Ectodermal cell (in vitro differentiated cells): ENCODE measurements around the gene PYHIN1.

Experiments
- H3K27ac ChIP-seq: 2 replicates; pipeline ENCODE4 v1.7.0; 2013; ENCODE audit warnings: mild to moderate bottlenecking, low read depth, low read length; ENCODE audit not compliant: insufficient read depth, poor library complexity, severe bottlenecking
- H3K27me3 ChIP-seq: 2 replicates; pipeline ENCODE4 v1.7.0; 2013; ENCODE audit warnings: mild to moderate bottlenecking, low read length; ENCODE audit not compliant: insufficient read depth, control insufficient read depth, poor library complexity, severe bottlenecking
- H3K36me3 ChIP-seq: one replicate; pipeline ENCODE4 v1.7.0; 2013; ENCODE audit warnings: low read length; ENCODE audit not compliant: control insufficient read depth, insufficient read depth
- H3K4me1 ChIP-seq: one replicate; pipeline ENCODE4 v1.7.0; 2013; ENCODE audit warnings: low read length; ENCODE audit not compliant: control insufficient read depth, insufficient read depth
- H3K4me3 ChIP-seq: 2 replicates; pipeline ENCODE4 v1.7.0; 2013; ENCODE audit warnings: low read depth, low read length, control low read depth; ENCODE audit not compliant: insufficient read depth
- H3K9me3 ChIP-seq: 2 replicates; pipeline ENCODE4 v1.7.0; 2013; ENCODE audit warnings: mild to moderate bottlenecking, low read length, moderate library complexity; ENCODE audit not compliant: control insufficient read depth
- WGBS, 2 experiments: methylation state at CpG; one replicate each; pipeline ENCODE4 v1.1.7; 2013; ENCODE audit warnings: missing lambda C conversion rate in 2 of 2; 5-methylcytosine and 5-hydroxymethylcytosine counted together

PYHIN1 gene

DNA sequence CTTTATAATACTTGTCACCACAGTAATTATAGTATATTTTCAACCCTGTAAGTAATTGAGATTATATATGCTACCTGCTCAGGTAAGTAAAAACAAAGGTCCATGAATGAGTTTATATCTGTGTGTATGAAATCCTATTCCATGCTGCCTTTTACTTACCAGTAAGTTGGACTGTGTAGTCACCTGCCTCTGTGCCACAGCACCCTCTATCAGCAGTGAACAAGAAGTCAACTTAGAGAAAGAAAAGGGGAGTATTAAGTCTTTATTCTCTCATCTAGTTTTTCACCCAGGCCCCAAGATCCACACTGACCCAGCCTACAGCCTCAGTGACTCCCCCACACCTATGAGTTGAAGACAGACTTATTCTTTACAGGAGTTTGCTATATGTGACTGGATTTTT, 41.5 kb downstream of the PYHIN1 start:
- no peaks in the 10 kb centered on the region for H3K27me3 ChIP-seq
- no peak overlapping the region for H3K4me3 ChIP-seq
- no peaks in the 10 kb centered on the region for H3K36me3 ChIP-seq
- H3K9me3 ChIP-seq, result no peaks in the 10 kb centered on the region
- no peaks in the 10 kb centered on the region for H3K4me1 ChIP-seq
- no peak overlapping the region for H3K27ac ChIP-seq

DNA sequence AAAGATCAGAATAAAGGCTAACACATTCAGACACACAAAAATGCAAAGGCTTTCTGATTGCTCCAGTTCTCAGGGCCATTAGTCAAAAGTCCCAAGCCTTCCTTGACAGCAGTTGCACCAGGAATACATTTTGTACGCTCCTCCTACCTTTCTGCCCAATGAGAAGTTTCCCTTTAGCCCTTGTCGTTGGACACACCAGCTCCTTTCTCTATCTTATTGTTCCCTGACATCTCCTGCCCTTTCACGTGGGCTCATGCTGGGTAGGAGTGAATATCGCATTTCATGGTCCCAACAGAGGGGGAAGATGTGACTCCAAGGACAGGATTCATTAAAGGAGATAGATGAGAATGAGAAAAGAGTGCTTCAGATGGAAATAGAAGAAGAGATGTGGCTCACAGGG, 44.9 kb downstream of the PYHIN1 start:
- Histone ChIP-seq H3K4me1 (no peaks in the 10 kb centered on the region), H3K27me3 (no peaks in the 10 kb centered on the region), H3K4me3 (no peak overlapping the region), H3K27ac (peak overlapping the region; percentile 11), H3K36me3 (no peaks in the 10 kb centered on the region), H3K9me3 (peaks cover 2% of the 10 kb centered on the region)
- WGBS, 2 experiments, result 27 to 28% methylated on average over 4 of the region's 4 CpGs

DNA sequence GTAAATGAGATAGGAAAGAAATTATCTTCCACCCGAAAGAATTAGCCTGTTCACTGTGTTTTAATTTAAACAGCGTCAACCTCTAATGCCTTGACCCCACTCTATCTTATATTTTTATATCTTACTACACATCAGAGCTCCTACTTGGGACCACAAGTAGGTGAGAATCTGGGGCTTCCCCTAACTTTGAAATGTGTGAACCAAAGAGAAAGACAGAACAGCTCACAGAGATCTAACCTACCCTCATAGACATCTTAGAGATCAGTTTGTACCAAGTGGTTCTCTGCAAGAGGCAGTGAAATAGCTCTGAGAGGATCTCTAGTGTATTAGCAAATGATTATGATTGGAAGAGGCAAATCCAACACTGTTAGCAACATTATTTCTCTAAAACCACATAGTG, 47.4 kb downstream of the PYHIN1 start:
- Histone ChIP-seq H3K27me3 (no peaks in the 10 kb centered on the region), H3K4me1 (no peaks in the 10 kb centered on the region), H3K27ac (no peak overlapping the region), H3K36me3 (no peaks in the 10 kb centered on the region), H3K9me3 (peaks cover 2% of the 10 kb centered on the region), H3K4me3 (no peak overlapping the region)
- 44 to 86% methylated on average over 1 to 2 of the region's 2 CpGs for WGBS, 2 experiments

DNA sequence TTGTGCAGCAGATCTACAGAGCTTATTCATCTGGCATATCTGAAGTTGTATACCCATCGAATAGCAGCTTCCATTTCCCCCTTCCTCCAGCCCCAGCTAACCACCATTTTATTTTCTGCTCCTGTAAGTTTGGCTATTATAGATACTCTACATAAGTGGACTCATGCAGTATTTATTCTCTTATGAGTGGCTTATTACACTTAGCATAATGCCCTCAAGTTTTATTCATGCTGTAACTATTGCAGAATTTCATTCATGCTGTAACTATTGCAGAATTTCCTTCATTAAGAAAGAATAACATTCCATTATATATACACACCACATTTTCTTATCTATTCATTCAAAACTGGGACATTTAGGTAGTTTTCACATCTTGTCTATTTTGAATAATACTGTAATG, 47.9 kb downstream of the PYHIN1 start:
- no peaks in the 10 kb centered on the region for H3K4me1 ChIP-seq
- H3K9me3 ChIP-seq, result peaks cover 2% of the 10 kb centered on the region
- H3K27me3 ChIP-seq, result no peaks in the 10 kb centered on the region
- WGBS, 2 experiments, result 79% methylated on average over 1 of the region's 1 CpG; no CpG with 5 or more reads in 1 of the 2 experiments
- H3K4me3 ChIP-seq, result no peak overlapping the region
- no peaks in the 10 kb centered on the region for H3K36me3 ChIP-seq
- no peak overlapping the region for H3K27ac ChIP-seq

DNA sequence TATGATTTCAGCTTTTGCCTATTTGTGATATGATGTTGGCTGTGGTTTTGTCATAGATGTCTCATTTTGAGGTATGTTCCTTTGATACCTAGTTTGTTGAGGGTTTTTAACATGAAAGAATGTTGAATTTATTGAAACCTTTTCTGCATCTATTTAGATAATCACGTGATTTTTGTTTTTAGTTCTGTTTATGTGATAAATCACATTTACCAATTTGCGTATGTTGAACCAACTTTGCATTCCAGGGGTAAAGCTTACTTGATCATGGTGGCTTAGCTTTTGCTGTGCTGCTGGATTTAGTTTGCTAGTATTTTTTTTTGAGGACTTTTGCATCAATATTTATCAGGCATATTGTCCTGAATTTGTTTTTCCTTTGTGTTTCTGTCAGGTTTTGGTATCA, 51.9 kb downstream of the PYHIN1 start:
- no peaks in the 10 kb centered on the region for H3K36me3 ChIP-seq
- H3K27ac ChIP-seq, result no peak overlapping the region
- WGBS, 2 experiments, result 80 to 93% methylated on average over 2 of the region's 2 CpGs
- no peaks in the 10 kb centered on the region for H3K4me1 ChIP-seq
- no peak overlapping the region for H3K4me3 ChIP-seq
- no peaks in the 10 kb centered on the region for H3K27me3 ChIP-seq
- peaks cover 2% of the 10 kb centered on the region for H3K9me3 ChIP-seq

DNA sequence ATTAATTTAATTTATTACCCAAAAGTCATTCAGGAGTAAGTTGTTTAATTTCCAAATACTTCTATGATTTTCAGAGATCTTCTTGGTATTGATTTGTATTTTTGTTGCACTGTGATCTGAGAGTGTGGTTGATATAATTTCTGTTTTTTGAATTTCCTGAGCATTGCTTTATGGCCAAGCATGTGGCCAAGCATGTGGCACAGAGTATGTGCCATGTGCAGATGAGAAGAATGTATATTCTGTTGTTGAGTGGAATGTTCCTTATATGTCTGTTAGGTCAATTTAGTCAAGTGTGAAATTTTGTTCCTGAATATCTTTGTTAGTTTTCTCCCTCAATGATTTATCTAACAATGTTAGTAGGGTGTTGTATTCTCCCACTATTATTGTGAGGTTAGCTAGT, 53.0 kb downstream of the PYHIN1 start:
- Histone ChIP-seq H3K4me1 (no peaks in the 10 kb centered on the region), H3K9me3 (peaks cover 2% of the 10 kb centered on the region), H3K4me3 (no peak overlapping the region), H3K27me3 (no peaks in the 10 kb centered on the region), H3K36me3 (no peaks in the 10 kb centered on the region), H3K27ac (no peak overlapping the region)

DNA sequence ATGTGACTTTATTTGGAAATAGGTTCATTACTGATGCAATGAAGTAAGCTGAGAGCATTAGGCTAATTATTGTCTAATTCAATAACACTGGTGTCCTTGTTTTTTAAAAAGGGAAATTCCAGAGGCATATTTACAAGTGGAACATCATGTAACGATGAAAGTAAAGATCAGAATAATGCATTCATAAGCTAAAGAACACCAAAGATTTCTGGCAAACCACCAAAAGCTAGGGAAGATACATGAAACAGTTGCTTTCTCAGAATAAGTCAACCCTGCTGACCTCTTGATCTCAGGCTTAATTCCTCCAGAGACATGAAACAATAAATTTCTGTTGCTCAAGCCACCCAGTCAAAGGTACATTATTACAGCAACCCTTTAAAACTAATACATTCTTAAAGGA, 58.1 kb downstream of the PYHIN1 start:
- H3K9me3 ChIP-seq, result no peaks in the 10 kb centered on the region
- no peak overlapping the region for H3K27ac ChIP-seq
- H3K4me1 ChIP-seq, result no peaks in the 10 kb centered on the region
- H3K4me3 ChIP-seq, result no peak overlapping the region
- WGBS, 2 experiments, result 96 to 100% methylated on average over 1 of the region's 1 CpG
- no peaks in the 10 kb centered on the region for H3K36me3 ChIP-seq
- no peaks in the 10 kb centered on the region for H3K27me3 ChIP-seq

DNA sequence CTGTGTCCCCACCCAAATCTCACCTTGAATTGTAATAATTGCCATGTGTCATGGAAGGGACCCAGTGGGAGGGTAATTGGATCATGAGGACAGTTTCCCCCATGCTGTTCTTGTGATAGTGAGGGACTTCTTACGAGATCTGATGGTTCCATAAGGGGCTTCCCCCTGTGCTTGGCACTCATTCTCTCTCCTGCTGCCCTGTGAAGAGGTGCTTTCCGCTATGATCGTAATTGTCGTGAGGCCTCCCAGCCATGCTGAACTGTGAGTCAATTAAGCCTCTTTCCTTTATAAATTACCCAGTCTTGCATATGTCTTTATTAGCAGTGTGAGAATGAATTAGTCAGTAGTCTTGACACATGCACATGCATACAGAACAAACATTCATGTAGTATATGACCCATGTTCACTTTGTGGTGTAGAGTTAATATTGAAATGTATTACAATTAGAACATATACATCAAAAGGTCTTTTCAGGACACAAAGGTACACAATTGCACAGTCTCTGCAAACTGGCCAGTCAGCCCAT, 61.5 kb downstream of the PYHIN1 start:
- H3K9me3 ChIP-seq, result no peaks in the 10 kb centered on the region
- no peak overlapping the region for H3K4me3 ChIP-seq
- H3K27me3 ChIP-seq, result no peaks in the 10 kb centered on the region
- H3K27ac ChIP-seq, result no peak overlapping the region
- H3K4me1 ChIP-seq, result no peaks in the 10 kb centered on the region
- WGBS, 2 experiments, result 84 to 95% methylated on average over 4 of the region's 4 CpGs
- H3K36me3 ChIP-seq, result no peaks in the 10 kb centered on the region

DNA sequence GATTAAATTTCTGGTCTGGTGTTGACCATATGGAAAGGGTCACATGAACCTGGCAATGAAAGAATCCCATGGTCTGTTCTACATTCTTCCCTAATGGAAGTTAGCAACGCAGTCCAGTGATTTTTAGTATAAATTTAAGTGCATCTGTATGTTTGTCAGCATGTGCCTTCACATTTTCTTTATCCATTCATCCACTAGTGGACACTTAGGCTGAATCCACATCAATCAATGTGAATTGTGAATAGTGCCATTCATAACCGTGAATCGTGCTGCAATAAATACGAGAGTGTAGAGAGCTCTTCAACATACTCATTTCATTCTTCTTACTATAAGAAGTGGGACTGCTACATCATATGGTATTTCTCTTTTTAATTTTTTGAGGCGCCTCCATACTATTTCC, 65.6 kb downstream of the PYHIN1 start:
- Histone ChIP-seq H3K27me3 (no peaks in the 10 kb centered on the region), H3K9me3 (no peaks in the 10 kb centered on the region), H3K4me1 (no peaks in the 10 kb centered on the region), H3K36me3 (no peaks in the 10 kb centered on the region), H3K27ac (no peak overlapping the region), H3K4me3 (no peak overlapping the region)
- WGBS, 2 experiments, result 70 to 79% methylated on average over 5 of the region's 5 CpGs

DNA sequence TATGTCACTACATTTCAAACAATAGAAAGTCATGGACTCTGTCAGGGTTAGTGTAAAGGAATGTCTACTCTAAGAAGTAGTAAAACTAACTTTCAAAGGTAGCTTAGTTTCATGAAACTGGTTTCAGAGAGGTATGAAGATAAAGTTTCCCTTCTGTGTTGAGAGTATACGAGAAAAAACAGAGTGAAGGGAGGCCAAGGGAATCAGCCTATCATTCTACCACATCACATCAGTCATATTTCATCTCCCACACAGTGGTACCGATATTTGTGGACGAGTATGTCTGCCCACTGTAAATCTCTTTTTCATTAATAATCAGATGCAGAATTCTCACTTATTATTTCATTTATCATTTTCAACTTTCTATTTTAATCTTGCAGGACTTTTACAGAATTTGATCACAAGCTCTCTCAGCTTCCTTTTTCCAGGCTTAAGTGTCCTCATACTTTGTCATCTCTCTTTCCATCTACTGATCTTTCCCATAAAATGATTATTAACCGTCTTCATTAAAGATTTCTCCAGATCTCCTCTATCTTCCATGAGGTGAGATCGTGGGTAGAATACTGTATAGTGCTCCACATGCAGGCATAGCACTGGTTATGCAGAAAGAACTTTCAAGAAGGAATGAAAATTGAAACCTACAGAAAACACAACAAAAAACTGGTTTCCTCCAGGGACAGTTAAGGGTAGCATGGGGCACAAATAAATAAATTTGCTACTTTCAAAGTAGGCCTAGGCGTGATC, 66.9 kb downstream of the PYHIN1 start:
- H3K27ac ChIP-seq, result no peak overlapping the region
- H3K36me3 ChIP-seq, result no peaks in the 10 kb centered on the region
- H3K27me3 ChIP-seq, result no peaks in the 10 kb centered on the region
- no peak overlapping the region for H3K4me3 ChIP-seq
- WGBS, 2 experiments, result 65 to 69% methylated on average over 5 to 6 of the region's 6 CpGs
- no peaks in the 10 kb centered on the region for H3K9me3 ChIP-seq
- no peaks in the 10 kb centered on the region for H3K4me1 ChIP-seq

DNA sequence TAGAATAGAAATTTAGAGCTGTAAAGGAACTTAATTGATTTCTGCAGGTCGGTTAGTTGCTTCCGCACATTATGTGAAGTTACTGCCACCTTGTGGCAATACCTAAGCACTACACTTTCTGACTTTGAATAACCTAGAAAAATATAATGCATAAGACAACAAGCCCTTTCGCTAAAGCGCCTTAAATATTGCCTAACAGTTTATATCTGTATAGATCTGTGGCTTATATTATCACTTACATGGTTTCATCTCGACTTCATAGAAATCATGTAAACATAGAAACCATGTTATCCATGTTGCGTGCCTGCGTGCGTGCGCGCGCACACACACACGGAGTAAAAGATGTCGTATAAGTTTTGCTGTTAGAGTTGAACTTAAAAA, 67.4 kb downstream of the PYHIN1 start:
- no peaks in the 10 kb centered on the region for H3K36me3 ChIP-seq
- no peaks in the 10 kb centered on the region for H3K9me3 ChIP-seq
- H3K27me3 ChIP-seq, result no peaks in the 10 kb centered on the region
- no peak overlapping the region for H3K27ac ChIP-seq
- peak overlapping the region; percentile 46 for H3K4me3 ChIP-seq
- no peaks in the 10 kb centered on the region for H3K4me1 ChIP-seq
- 4 to 25% methylated on average over 10 to 12 of the region's 13 CpGs for WGBS, 2 experiments
